ENCODE results near the gene PDE3A.
"Not testable (repeated sequence)": the region's sequence is repeated elsewhere in the genome, so short reads cannot be mapped to it uniquely, and the experiment has no call there.

The PDE3A gene

DNA sequence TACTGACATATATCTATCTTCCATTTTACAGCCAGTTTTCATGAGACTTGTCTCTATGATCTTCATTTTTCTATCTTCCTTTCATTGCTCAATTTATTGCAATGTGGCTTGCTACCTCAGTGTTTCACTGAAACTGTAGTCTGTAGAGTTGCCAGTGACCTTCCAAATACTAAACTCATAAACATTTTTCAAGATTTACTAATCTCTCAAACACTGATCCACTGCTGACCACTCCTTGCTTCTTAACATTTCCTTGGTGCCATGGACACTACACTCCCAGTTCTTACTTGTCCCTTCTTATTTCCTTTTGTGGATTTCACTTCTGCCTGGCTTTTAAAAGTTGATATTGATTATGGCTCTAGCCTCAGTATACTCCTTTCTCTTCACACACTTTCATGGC is 231.4 kb downstream of the PDE3A start:
- TF ChIP-seq CTCF (conservative IDR thresholded peaks at IDR 0.05; ENCODE audit: low read depth, low read length), result no peak

GRCh38 chr12:20601668-20602280 is 233.4 kb downstream of the PDE3A start:
- peak; percentile 85 for DNase-seq (ENCODE audit: low read depth)
- TF ChIP-seq CTCF (conservative IDR thresholded peaks at IDR 0.05; ENCODE audit: low read depth, low read length), result peak; percentile 57
- H3K4me3 ChIP-seq (ENCODE audit: low read depth, low read length), result no peak overlapping the region

More for the DNA sequence above, 231.4 kb downstream of the PDE3A start:
- H3K4me3 ChIP-seq (ENCODE audit: low read depth, low read length), result no peak overlapping the region
- DNase-seq (ENCODE audit: low read depth), result no peak

DNA sequence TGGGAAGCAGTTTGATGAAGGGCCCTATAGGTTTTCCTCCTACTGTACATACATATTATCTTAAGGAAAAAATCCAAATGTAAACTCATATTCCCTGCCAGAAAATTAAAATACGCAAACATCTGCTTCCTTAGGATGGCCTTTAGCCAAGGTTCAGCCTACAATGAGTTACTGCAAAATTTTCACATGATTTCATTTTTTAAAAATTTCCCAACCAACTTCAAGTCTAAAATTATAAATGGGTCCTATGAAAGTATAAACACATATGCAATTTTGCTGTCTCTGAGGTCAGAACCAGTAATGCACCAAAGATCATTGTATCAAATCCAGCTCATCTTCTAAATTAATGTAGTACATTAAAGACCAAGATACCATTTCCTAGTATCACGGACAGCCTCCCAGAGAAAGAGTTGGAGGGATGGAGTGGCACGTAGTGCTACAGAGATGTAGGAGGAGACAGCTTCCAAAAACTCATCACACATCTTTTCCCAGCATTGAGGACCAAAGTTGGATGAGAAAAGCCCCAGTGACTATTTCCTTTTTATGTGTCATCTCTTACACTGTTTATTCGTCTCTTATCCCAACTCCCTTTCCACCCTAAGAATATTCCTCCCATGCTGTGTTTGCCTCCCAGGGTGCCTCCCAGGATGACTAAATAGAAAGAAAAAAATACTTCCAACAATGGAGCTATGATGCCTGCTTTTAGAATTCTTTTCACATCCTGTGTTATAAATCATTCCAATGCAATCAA is 234.5 kb downstream of the PDE3A start:
- H3K4me3 ChIP-seq (ENCODE audit: low read depth, low read length), result no peak overlapping the region
- peak; percentile 75 for DNase-seq (ENCODE audit: low read depth)
- no peak for TF ChIP-seq CTCF (conservative IDR thresholded peaks at IDR 0.05; ENCODE audit: low read depth, low read length)

- no peak overlapping the region for H3K4me3 ChIP-seq (ENCODE audit: low read depth, low read length)
- no peak for TF ChIP-seq CTCF (conservative IDR thresholded peaks at IDR 0.05; ENCODE audit: low read depth, low read length)
- no peak for DNase-seq (ENCODE audit: low read depth)
Measured at GRCh38 chr12:20604408-20605067, 236.2 kb downstream of the PDE3A start.

GRCh38 chr12:20615020-20615419 is 246.7 kb downstream of the PDE3A start:
- not testable (repeated sequence) for DNase-seq (ENCODE audit: low read depth); H3K4me3 ChIP-seq (ENCODE audit: low read depth, low read length)

- no peak overlapping the region for H3K4me3 ChIP-seq (ENCODE audit: low read depth, low read length)
- DNase-seq (ENCODE audit: low read depth), result no peak
- no peak for TF ChIP-seq CTCF (conservative IDR thresholded peaks at IDR 0.05; ENCODE audit: low read depth, low read length)
Measured at GRCh38 chr12:20616093-20616492, 247.8 kb downstream of the PDE3A start.

DNA sequence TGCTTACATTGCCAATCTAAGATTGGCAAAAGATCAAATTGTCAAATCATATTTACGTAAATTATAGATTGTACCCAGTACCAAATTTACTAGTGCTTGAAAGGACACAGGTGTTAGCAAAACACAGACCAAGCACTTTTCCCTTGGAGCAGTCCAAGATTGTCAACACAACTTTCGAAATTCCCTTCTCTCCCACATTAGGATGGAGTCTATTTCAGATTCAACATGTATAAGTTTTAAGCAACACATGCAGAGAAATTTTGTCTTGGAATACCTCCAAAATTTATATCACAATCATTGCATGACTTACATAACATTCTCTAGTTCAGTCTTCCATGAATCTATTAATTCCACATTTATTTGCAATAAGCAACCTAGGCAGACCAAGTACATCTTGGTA is 251.9 kb downstream of the PDE3A start:
- peak; percentile 40 for DNase-seq (ENCODE audit: low read depth)
- TF ChIP-seq CTCF (conservative IDR thresholded peaks at IDR 0.05; ENCODE audit: low read depth, low read length), result no peak
- no peak overlapping the region for H3K4me3 ChIP-seq (ENCODE audit: low read depth, low read length)
